Measurements from ENCODE around the gene TTC34.

Gene TTC34

GRCh38 chr1:2816786-2817185 lies 15.3 kb upstream of the TTC34 start:
- Histone ChIP-seq H3K4me1 (ENCODE audit: control insufficient read depth, insufficient read depth, low read length) (no peaks in the 10 kb centered on the region), H3K27me3 (ENCODE audit: control insufficient read depth, insufficient read depth, low read length) (no peaks in the 10 kb centered on the region), H3K9me3 (ENCODE audit: control insufficient read depth, low read length) (no peaks in the 10 kb centered on the region), H3K4me3 (ENCODE audit: low read length) (no peak overlapping the region), H3K36me3 (ENCODE audit: control insufficient read depth, insufficient read depth, low read length) (no peaks in the 10 kb centered on the region), H3K9ac (ENCODE audit: low read length) (no peak overlapping the region)

GRCh38 chr1:2815551-2815950 lies 14.1 kb upstream of the TTC34 start:
- H3K4me1 ChIP-seq (ENCODE audit: control insufficient read depth, insufficient read depth, low read length): no peaks in the 10 kb centered on the region
- no peaks in the 10 kb centered on the region for H3K36me3 ChIP-seq (ENCODE audit: control insufficient read depth, insufficient read depth, low read length)
- no peak overlapping the region for H3K4me3 ChIP-seq (ENCODE audit: low read length)
- H3K9ac ChIP-seq (ENCODE audit: low read length): no peak overlapping the region
- H3K27me3 ChIP-seq (ENCODE audit: control insufficient read depth, insufficient read depth, low read length): no peaks in the 10 kb centered on the region
- no peaks in the 10 kb centered on the region for H3K9me3 ChIP-seq (ENCODE audit: control insufficient read depth, low read length)

GRCh38 chr1:2814511-2815075 lies 13.1 kb upstream of the TTC34 start:
- Histone ChIP-seq H3K27me3 (ENCODE audit: control insufficient read depth, insufficient read depth, low read length) (no peaks in the 10 kb centered on the region), H3K9ac (ENCODE audit: low read length) (no peak overlapping the region)

GRCh38 chr1:2812939-2813653 lies 11.6 kb upstream of the TTC34 start:
- H3K9ac ChIP-seq (ENCODE audit: low read length): no peak overlapping the region
- H3K27me3 ChIP-seq (ENCODE audit: control insufficient read depth, insufficient read depth, low read length): no peaks in the 10 kb centered on the region
- H3K9me3 ChIP-seq (ENCODE audit: control insufficient read depth, low read length): no peaks in the 10 kb centered on the region
- no peaks in the 10 kb centered on the region for H3K4me1 ChIP-seq (ENCODE audit: control insufficient read depth, insufficient read depth, low read length)
- no peak overlapping the region for H3K4me3 ChIP-seq (ENCODE audit: low read length)
- no peaks in the 10 kb centered on the region for H3K36me3 ChIP-seq (ENCODE audit: control insufficient read depth, insufficient read depth, low read length)

More at GRCh38 chr1:2814511-2815075, 13.1 kb upstream of the TTC34 start:
- Histone ChIP-seq H3K4me1 (ENCODE audit: control insufficient read depth, insufficient read depth, low read length) (no peaks in the 10 kb centered on the region), H3K4me3 (ENCODE audit: low read length) (no peak overlapping the region), H3K9me3 (ENCODE audit: control insufficient read depth, low read length) (no peaks in the 10 kb centered on the region), H3K36me3 (ENCODE audit: control insufficient read depth, insufficient read depth, low read length) (no peaks in the 10 kb centered on the region)

- Histone ChIP-seq H3K4me1 (ENCODE audit: control insufficient read depth, insufficient read depth, low read length) (no peaks in the 10 kb centered on the region), H3K9ac (ENCODE audit: low read length) (no peak overlapping the region), H3K27me3 (ENCODE audit: control insufficient read depth, insufficient read depth, low read length) (no peaks in the 10 kb centered on the region)
Measured at GRCh38 chr1:2812136-2812535, 10.6 kb upstream of the TTC34 start.

GRCh38 chr1:2811533-2811918 lies 10.0 kb upstream of the TTC34 start:
- no peak overlapping the region for H3K9ac ChIP-seq (ENCODE audit: low read length)

More at GRCh38 chr1:2812136-2812535, 10.6 kb upstream of the TTC34 start:
- H3K9me3 ChIP-seq (ENCODE audit: control insufficient read depth, low read length): no peaks in the 10 kb centered on the region
- H3K4me3 ChIP-seq (ENCODE audit: low read length): no peak overlapping the region
- no peaks in the 10 kb centered on the region for H3K36me3 ChIP-seq (ENCODE audit: control insufficient read depth, insufficient read depth, low read length)

GRCh38 chr1:2810899-2811532 lies 9.5 kb upstream of the TTC34 start:
- Histone ChIP-seq H3K4me1 (ENCODE audit: control insufficient read depth, insufficient read depth, low read length) (no peaks in the 10 kb centered on the region), H3K9ac (ENCODE audit: low read length) (no peak overlapping the region), H3K27me3 (ENCODE audit: control insufficient read depth, insufficient read depth, low read length) (peaks cover 4% of the 10 kb centered on the region), H3K4me3 (ENCODE audit: low read length) (no peak overlapping the region), H3K9me3 (ENCODE audit: control insufficient read depth, low read length) (no peaks in the 10 kb centered on the region), H3K36me3 (ENCODE audit: control insufficient read depth, insufficient read depth, low read length) (no peaks in the 10 kb centered on the region)

More at GRCh38 chr1:2811533-2811918, 10.0 kb upstream of the TTC34 start:
- H3K4me3 ChIP-seq (ENCODE audit: low read length): no peak overlapping the region
- no peaks in the 10 kb centered on the region for H3K36me3 ChIP-seq (ENCODE audit: control insufficient read depth, insufficient read depth, low read length)
- no peaks in the 10 kb centered on the region for H3K27me3 ChIP-seq (ENCODE audit: control insufficient read depth, insufficient read depth, low read length)
- H3K4me1 ChIP-seq (ENCODE audit: control insufficient read depth, insufficient read depth, low read length): no peaks in the 10 kb centered on the region
- H3K9me3 ChIP-seq (ENCODE audit: control insufficient read depth, low read length): no peaks in the 10 kb centered on the region

GRCh38 chr1:2810281-2810680 lies 8.8 kb upstream of the TTC34 start:
- Histone ChIP-seq H3K4me1 (ENCODE audit: control insufficient read depth, insufficient read depth, low read length) (no peaks in the 10 kb centered on the region), H3K9ac (ENCODE audit: low read length) (no peak overlapping the region), H3K27me3 (ENCODE audit: control insufficient read depth, insufficient read depth, low read length) (peaks cover 12% of the 10 kb centered on the region), H3K4me3 (ENCODE audit: low read length) (no peak overlapping the region), H3K9me3 (ENCODE audit: control insufficient read depth, low read length) (no peaks in the 10 kb centered on the region), H3K36me3 (ENCODE audit: control insufficient read depth, insufficient read depth, low read length) (no peaks in the 10 kb centered on the region)

GRCh38 chr1:2809656-2810055 lies 8.2 kb upstream of the TTC34 start:
- H3K4me1 ChIP-seq (ENCODE audit: control insufficient read depth, insufficient read depth, low read length): no peaks in the 10 kb centered on the region
- H3K27me3 ChIP-seq (ENCODE audit: control insufficient read depth, insufficient read depth, low read length): peaks cover 15% of the 10 kb centered on the region
- no peak overlapping the region for H3K4me3 ChIP-seq (ENCODE audit: low read length)
- H3K9ac ChIP-seq (ENCODE audit: low read length): no peak overlapping the region
- no peaks in the 10 kb centered on the region for H3K36me3 ChIP-seq (ENCODE audit: control insufficient read depth, insufficient read depth, low read length)
- H3K9me3 ChIP-seq (ENCODE audit: control insufficient read depth, low read length): no peaks in the 10 kb centered on the region

GRCh38 chr1:2808831-2809605 lies 7.5 kb upstream of the TTC34 start:
- peaks cover 15% of the 10 kb centered on the region for H3K27me3 ChIP-seq (ENCODE audit: control insufficient read depth, insufficient read depth, low read length)

GRCh38 chr1:2808386-2808705 lies 6.9 kb upstream of the TTC34 start:
- no peak overlapping the region for H3K9ac ChIP-seq (ENCODE audit: low read length)
- no peaks in the 10 kb centered on the region for H3K4me1 ChIP-seq (ENCODE audit: control insufficient read depth, insufficient read depth, low read length)
- H3K27me3 ChIP-seq (ENCODE audit: control insufficient read depth, insufficient read depth, low read length): peaks cover 15% of the 10 kb centered on the region
- no peaks in the 10 kb centered on the region for H3K9me3 ChIP-seq (ENCODE audit: control insufficient read depth, low read length)
- no peak overlapping the region for H3K4me3 ChIP-seq (ENCODE audit: low read length)
- H3K36me3 ChIP-seq (ENCODE audit: control insufficient read depth, insufficient read depth, low read length): no peaks in the 10 kb centered on the region

More at GRCh38 chr1:2808831-2809605, 7.5 kb upstream of the TTC34 start:
- H3K4me1 ChIP-seq (ENCODE audit: control insufficient read depth, insufficient read depth, low read length): no peaks in the 10 kb centered on the region
- H3K36me3 ChIP-seq (ENCODE audit: control insufficient read depth, insufficient read depth, low read length): no peaks in the 10 kb centered on the region
- H3K4me3 ChIP-seq (ENCODE audit: low read length): no peak overlapping the region
- no peaks in the 10 kb centered on the region for H3K9me3 ChIP-seq (ENCODE audit: control insufficient read depth, low read length)
- H3K9ac ChIP-seq (ENCODE audit: low read length): no peak overlapping the region
